ENCODE results near the gene CXorf49.
"Not testable (repeated sequence)": the region's sequence is repeated elsewhere in the genome, so short reads cannot be mapped to it uniquely, and the experiment has no call there.

Gene CXorf49

GRCh38 chrX:71718185-71718584 is at the start of gene CXorf49:
CXorf49 (minus strand) TSS chrX:71718285; CDS start chrX:71718151, 134 bp downstream.
- H3K36me3 Mint-ChIP-seq (ENCODE audit: low read depth); H3K27ac Mint-ChIP-seq; H3K4me1 Mint-ChIP-seq (ENCODE audit: low read depth); H3K4me3 Mint-ChIP-seq; H3K27me3 Mint-ChIP-seq (ENCODE audit: low read depth); DNase-seq (ENCODE audit: low spot score); H3K9me3 Mint-ChIP-seq: not testable (repeated sequence)

- H3K9me3 Mint-ChIP-seq; H3K4me1 Mint-ChIP-seq (ENCODE audit: low read depth); H3K36me3 Mint-ChIP-seq (ENCODE audit: low read depth); H3K4me3 Mint-ChIP-seq; H3K27me3 Mint-ChIP-seq (ENCODE audit: low read depth); DNase-seq (ENCODE audit: low spot score); H3K27ac Mint-ChIP-seq: not testable (repeated sequence)
Measured at GRCh38 chrX:71767134-71767533, 49.0 kb upstream of the CXorf49 start.

- H3K27ac Mint-ChIP-seq; DNase-seq (ENCODE audit: low spot score); H3K4me1 Mint-ChIP-seq (ENCODE audit: low read depth); H3K27me3 Mint-ChIP-seq (ENCODE audit: low read depth); H3K4me3 Mint-ChIP-seq; H3K9me3 Mint-ChIP-seq; H3K36me3 Mint-ChIP-seq (ENCODE audit: low read depth): not testable (repeated sequence)
Measured at GRCh38 chrX:71765613-71766012, 47.5 kb upstream of the CXorf49 start.

- H3K4me1 Mint-ChIP-seq (ENCODE audit: low read depth); H3K27ac Mint-ChIP-seq; H3K4me3 Mint-ChIP-seq; DNase-seq (ENCODE audit: low spot score); H3K9me3 Mint-ChIP-seq; H3K36me3 Mint-ChIP-seq (ENCODE audit: low read depth); H3K27me3 Mint-ChIP-seq (ENCODE audit: low read depth): not testable (repeated sequence)
Measured at GRCh38 chrX:71764832-71765231, 46.7 kb upstream of the CXorf49 start.

GRCh38 chrX:71763049-71763448 is 45.0 kb upstream of the CXorf49 start, which contains the start of gene CXorf49B:
CXorf49B (plus strand) TSS chrX:71763349; CDS start chrX:71763424, 75 bp downstream.
- H3K4me1 Mint-ChIP-seq (ENCODE audit: low read depth); H3K27ac Mint-ChIP-seq; DNase-seq (ENCODE audit: low spot score); H3K9me3 Mint-ChIP-seq; H3K4me3 Mint-ChIP-seq; H3K36me3 Mint-ChIP-seq (ENCODE audit: low read depth); H3K27me3 Mint-ChIP-seq (ENCODE audit: low read depth): not testable (repeated sequence)

- not testable (repeated sequence) for DNase-seq (ENCODE audit: low spot score); H3K27ac Mint-ChIP-seq; H3K9me3 Mint-ChIP-seq; H3K27me3 Mint-ChIP-seq (ENCODE audit: low read depth); H3K4me3 Mint-ChIP-seq; H3K4me1 Mint-ChIP-seq (ENCODE audit: low read depth); H3K36me3 Mint-ChIP-seq (ENCODE audit: low read depth)
Measured at GRCh38 chrX:71760688-71761281, 42.7 kb upstream of the CXorf49 start.

GRCh38 chrX:71720289-71720886 is 2.3 kb upstream of the CXorf49 start:
- not testable (repeated sequence) for H3K4me3 Mint-ChIP-seq; H3K27me3 Mint-ChIP-seq (ENCODE audit: low read depth); H3K27ac Mint-ChIP-seq; H3K4me1 Mint-ChIP-seq (ENCODE audit: low read depth); H3K36me3 Mint-ChIP-seq (ENCODE audit: low read depth); DNase-seq (ENCODE audit: low spot score); H3K9me3 Mint-ChIP-seq

GRCh38 chrX:71719195-71719594 is 1.1 kb upstream of the CXorf49 start:
- H3K27ac Mint-ChIP-seq; H3K36me3 Mint-ChIP-seq (ENCODE audit: low read depth); H3K4me1 Mint-ChIP-seq (ENCODE audit: low read depth); H3K9me3 Mint-ChIP-seq; H3K27me3 Mint-ChIP-seq (ENCODE audit: low read depth); DNase-seq (ENCODE audit: low spot score); H3K4me3 Mint-ChIP-seq: not testable (repeated sequence)

GRCh38 chrX:71716323-71716722 is 1.8 kb downstream of the CXorf49 start:
- H3K4me3 Mint-ChIP-seq; H3K9me3 Mint-ChIP-seq; DNase-seq (ENCODE audit: low spot score); H3K36me3 Mint-ChIP-seq (ENCODE audit: low read depth); H3K27ac Mint-ChIP-seq; H3K4me1 Mint-ChIP-seq (ENCODE audit: low read depth); H3K27me3 Mint-ChIP-seq (ENCODE audit: low read depth): not testable (repeated sequence)

- H3K4me1 Mint-ChIP-seq (ENCODE audit: low read depth); H3K4me3 Mint-ChIP-seq; H3K27me3 Mint-ChIP-seq (ENCODE audit: low read depth); H3K36me3 Mint-ChIP-seq (ENCODE audit: low read depth); H3K9me3 Mint-ChIP-seq; DNase-seq (ENCODE audit: low spot score); H3K27ac Mint-ChIP-seq: not testable (repeated sequence)
Measured at GRCh38 chrX:71715551-71715950, 2.5 kb downstream of the CXorf49 start.

- H3K9me3 Mint-ChIP-seq; H3K27ac Mint-ChIP-seq; H3K4me1 Mint-ChIP-seq (ENCODE audit: low read depth); H3K27me3 Mint-ChIP-seq (ENCODE audit: low read depth); H3K4me3 Mint-ChIP-seq; DNase-seq (ENCODE audit: low spot score); H3K36me3 Mint-ChIP-seq (ENCODE audit: low read depth): not testable (repeated sequence)
Measured at GRCh38 chrX:71714064-71714463, 4.0 kb downstream of the CXorf49 start.

- not testable (repeated sequence) for H3K36me3 Mint-ChIP-seq (ENCODE audit: low read depth); H3K4me1 Mint-ChIP-seq (ENCODE audit: low read depth); DNase-seq (ENCODE audit: low spot score); H3K9me3 Mint-ChIP-seq; H3K4me3 Mint-ChIP-seq; H3K27ac Mint-ChIP-seq; H3K27me3 Mint-ChIP-seq (ENCODE audit: low read depth)
Measured at GRCh38 chrX:71702853-71703252, 15.2 kb downstream of the CXorf49 start.

- not testable (repeated sequence) for DNase-seq (ENCODE audit: low spot score); H3K36me3 Mint-ChIP-seq (ENCODE audit: low read depth); H3K4me1 Mint-ChIP-seq (ENCODE audit: low read depth); H3K4me3 Mint-ChIP-seq; H3K27ac Mint-ChIP-seq; H3K9me3 Mint-ChIP-seq; H3K27me3 Mint-ChIP-seq (ENCODE audit: low read depth)
Measured at GRCh38 chrX:71699023-71699344, 19.1 kb downstream of the CXorf49 start.

GRCh38 chrX:71698299-71699022 is 19.6 kb downstream of the CXorf49 start:
- H3K4me3 Mint-ChIP-seq; DNase-seq (ENCODE audit: low spot score); H3K27ac Mint-ChIP-seq; H3K36me3 Mint-ChIP-seq (ENCODE audit: low read depth); H3K9me3 Mint-ChIP-seq; H3K4me1 Mint-ChIP-seq (ENCODE audit: low read depth); H3K27me3 Mint-ChIP-seq (ENCODE audit: low read depth): not testable (repeated sequence)

All from T-helper 2 cell treated with Interferon-gamma antibody and Interleukin-4, amounts not matched to agents 5 μg/mL and 100 μg/mL, for 36 hours (primary cell).